OCI-LY3 (cell line): ENCODE data around the gene MCRS1.

Source experiments
- H2AFZ ChIP-seq: fragments of 200-600, 300-600 bp; shearing (Covaris generic); 2 replicates; pipeline ENCODE4 v1.6.0; 2014; ENCODE audit warnings: antibody characterized with exemption, low read depth, low read length
- H3K27ac ChIP-seq: fragments of 200-600, 300-600 bp; sonication (generic); 2 replicates; pipeline ENCODE4 v1.5.1; 2014; ENCODE audit warnings: mild to moderate bottlenecking, low read length, moderate library complexity, mixed read lengths
- H3K27me3 ChIP-seq: fragments of 200-600, 300-600 bp; sonication (generic); 2 replicates; pipeline ENCODE4 v1.6.1; 2014; ENCODE audit warnings: low read depth, low read length, mixed read lengths
- H3K36me3 ChIP-seq: fragments of 200-600, 300-600 bp; sonication (generic); replicated peaks from 2 replicates; pipeline ENCODE3; 2014; ENCODE audit warnings: low read depth, low read length, mixed read lengths
- H3K4me1 ChIP-seq: fragments of 300-600, 200-600 bp; sonication (generic); 2 replicates; pipeline ENCODE4 v1.6.1; 2014; ENCODE audit warnings: low read length, mixed read lengths
- H3K4me2 ChIP-seq: fragments of 200-600, 300-600 bp; sonication (generic); 2 replicates; pipeline ENCODE4 v1.6.1; 2014; ENCODE audit warnings: low read length, mixed read lengths
- H3K4me3 ChIP-seq: fragments of 300-600, 200-600 bp; sonication (generic); 2 replicates; pipeline ENCODE4 v1.5.1; 2014; ENCODE audit warnings: antibody characterized with exemption, mild to moderate bottlenecking, low read length, moderate library complexity
- H3K79me2 ChIP-seq: fragments of 300-600, 200-600 bp; shearing (Covaris generic); 2 replicates; pipeline ENCODE4 v1.6.1; 2014; ENCODE audit warnings: mild to moderate bottlenecking, low read length, mixed read lengths
- H3K9ac ChIP-seq: fragments of 300-600, 200-600 bp; shearing (Covaris generic); 2 replicates; pipeline ENCODE4 v1.6.0; 2014; ENCODE audit warnings: mild to moderate bottlenecking, low read length, moderate library complexity
- H3K9me3 ChIP-seq: fragments of 200-600, 300-600 bp; shearing (Covaris generic); 2 replicates; pipeline ENCODE4 v1.6.1; 2014; ENCODE audit warnings: low read length, mixed read lengths; ENCODE audit not compliant: insufficient read depth
- H4K20me1 ChIP-seq: fragments of 200-600, 300-600 bp; sonication (generic); 2 replicates; pipeline ENCODE4 v1.6.1; 2016; ENCODE audit warnings: low read length, mixed read lengths; ENCODE audit not compliant: insufficient read depth
- EZH2phosphoT487 ChIP-seq: fragments of 200-600 bp; shearing (Covaris generic); IDR thresholded peaks from 2 replicates; pipeline ENCODE4 v1.6.1; 2018; ENCODE audit warnings: antibody characterized with exemption, mixed run types, low read depth
- TF ChIP-seq, protein P1 (sequence below): fragments of 200-600, 300-600 bp; sonication (generic); IDR thresholded peaks from 2 replicates; pipeline ENCODE4 v1.5.1; 2014; ENCODE audit warnings: antibody characterized with exemption, low read length, low read depth

MCRS1 gene

GRCh38 chr12:49562233-49562632, 5.7 kb downstream of the MCRS1 start:
- Histone ChIP-seq H4K20me1 (no peaks in the 10 kb centered on the region), H3K4me1 (peaks cover 6% of the 10 kb centered on the region), H3K36me3 (peaks cover 37% of the 10 kb centered on the region), H3K9ac (no peak overlapping the region), H3K4me2 (no peak overlapping the region), H3K79me2 (peaks cover 11% of the 10 kb centered on the region), H2AFZ (no peak overlapping the region), H3K27ac (no peak overlapping the region), H3K9me3 (no peaks in the 10 kb centered on the region), H3K4me3 (no peak overlapping the region), H3K27me3 (no peaks in the 10 kb centered on the region)
- TF ChIP-seq EZH2phosphoT487: no peak
- TF ChIP-seq, protein P1, sequence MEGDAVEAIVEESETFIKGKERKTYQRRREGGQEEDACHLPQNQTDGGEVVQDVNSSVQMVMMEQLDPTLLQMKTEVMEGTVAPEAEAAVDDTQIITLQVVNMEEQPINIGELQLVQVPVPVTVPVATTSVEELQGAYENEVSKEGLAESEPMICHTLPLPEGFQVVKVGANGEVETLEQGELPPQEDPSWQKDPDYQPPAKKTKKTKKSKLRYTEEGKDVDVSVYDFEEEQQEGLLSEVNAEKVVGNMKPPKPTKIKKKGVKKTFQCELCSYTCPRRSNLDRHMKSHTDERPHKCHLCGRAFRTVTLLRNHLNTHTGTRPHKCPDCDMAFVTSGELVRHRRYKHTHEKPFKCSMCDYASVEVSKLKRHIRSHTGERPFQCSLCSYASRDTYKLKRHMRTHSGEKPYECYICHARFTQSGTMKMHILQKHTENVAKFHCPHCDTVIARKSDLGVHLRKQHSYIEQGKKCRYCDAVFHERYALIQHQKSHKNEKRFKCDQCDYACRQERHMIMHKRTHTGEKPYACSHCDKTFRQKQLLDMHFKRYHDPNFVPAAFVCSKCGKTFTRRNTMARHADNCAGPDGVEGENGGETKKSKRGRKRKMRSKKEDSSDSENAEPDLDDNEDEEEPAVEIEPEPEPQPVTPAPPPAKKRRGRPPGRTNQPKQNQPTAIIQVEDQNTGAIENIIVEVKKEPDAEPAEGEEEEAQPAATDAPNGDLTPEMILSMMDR: no peak

- Histone ChIP-seq H3K79me2 (no peaks in the 10 kb centered on the region; the same call in 1 of the 2 replicates), H3K27me3 (no peaks in the 10 kb centered on the region), H3K36me3 (peaks cover 37% of the 10 kb centered on the region)
Observed at GRCh38 chr12:49560695-49561094, 7.2 kb downstream of the MCRS1 start.

DNA sequence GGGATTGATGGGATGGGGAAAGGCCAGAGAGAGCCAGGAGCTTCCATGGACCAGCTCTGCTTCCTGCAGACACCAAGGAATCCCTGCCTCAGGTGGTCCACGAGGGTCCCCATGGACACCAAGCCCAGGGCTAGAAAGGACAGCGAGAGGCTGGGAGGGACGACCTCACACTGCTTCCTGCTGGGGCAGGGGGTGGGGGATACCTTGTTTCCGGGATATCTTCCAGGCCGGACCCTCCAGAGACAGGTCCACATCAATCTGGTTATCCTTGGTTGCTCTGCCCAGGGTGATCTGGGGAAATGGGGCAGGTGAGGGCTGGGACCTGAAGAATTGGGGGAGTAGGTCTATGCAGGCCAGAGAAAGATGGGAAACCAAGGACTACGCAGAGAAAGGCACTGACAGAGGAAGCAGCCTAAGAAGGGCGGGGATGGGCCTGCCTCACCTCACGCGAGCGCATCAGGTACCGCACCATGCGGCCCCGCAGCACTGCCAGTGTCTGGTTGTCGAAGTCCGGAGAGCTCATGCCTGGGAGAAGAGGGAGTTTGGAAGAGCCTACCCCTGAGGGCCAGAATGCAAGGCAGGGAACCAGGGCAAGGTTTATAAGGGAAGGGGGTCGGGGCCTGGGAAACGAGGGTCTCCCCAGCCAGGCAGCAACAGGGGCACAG, 8.8 kb downstream of the MCRS1 start:
- Histone ChIP-seq H3K9me3 (no peaks in the 10 kb centered on the region), H3K4me2 (no peak overlapping the region), H3K79me2 (no peaks in the 10 kb centered on the region), H3K4me1 (no peaks in the 10 kb centered on the region), H3K4me3 (no peak overlapping the region), H3K36me3 (peaks cover 29% of the 10 kb centered on the region), H3K27ac (no peak overlapping the region), H3K27me3 (no peaks in the 10 kb centered on the region), H3K9ac (no peak overlapping the region), H2AFZ (no peak overlapping the region), H4K20me1 (no peaks in the 10 kb centered on the region)
- TF ChIP-seq, protein P1: no peak
- TF ChIP-seq EZH2phosphoT487: no peak

More at GRCh38 chr12:49560695-49561094, 7.2 kb downstream of the MCRS1 start:
- TF ChIP-seq EZH2phosphoT487: no peak
- TF ChIP-seq, protein P1: no peak
- no peaks in the 10 kb centered on the region for H3K9me3 ChIP-seq
- no peaks in the 10 kb centered on the region for H4K20me1 ChIP-seq
- no peak overlapping the region for H3K4me3 ChIP-seq
- no peak overlapping the region for H3K27ac ChIP-seq
- no peak overlapping the region for H3K9ac ChIP-seq
- no peaks in the 10 kb centered on the region for H3K4me1 ChIP-seq
- H2AFZ ChIP-seq: no peak overlapping the region
- H3K4me2 ChIP-seq: no peak overlapping the region

GRCh38 chr12:49558526-49558925, 9.4 kb downstream of the MCRS1 start:
- H3K4me2 ChIP-seq: no peak overlapping the region
- no peak overlapping the region for H3K9ac ChIP-seq
- no peaks in the 10 kb centered on the region for H3K79me2 ChIP-seq
- no peaks in the 10 kb centered on the region for H3K27me3 ChIP-seq
- H3K4me3 ChIP-seq: no peak overlapping the region
- H3K27ac ChIP-seq: no peak overlapping the region
- H2AFZ ChIP-seq: no peak overlapping the region
- no peaks in the 10 kb centered on the region for H3K9me3 ChIP-seq
- TF ChIP-seq, protein P1: no peak
- no peak for TF ChIP-seq EZH2phosphoT487
- peaks cover 28% of the 10 kb centered on the region for H3K36me3 ChIP-seq
- H3K4me1 ChIP-seq: no peaks in the 10 kb centered on the region
- no peaks in the 10 kb centered on the region for H4K20me1 ChIP-seq
